Right cardiac atrium (tissue), 5 donors: ENCODE results near the gene SELENOV. TPM values are rescaled to one million over a fixed set of nuclear protein-coding genes. Genes with fewer than 3 reads are reported as not detected.

Experiments used
- ATAC-seq, 2 donors: fragments of 200-7000 bp; cut with Tn5 transposase; one replicate each; pipeline versions ENCODE4 v1.8.0 to v1.9.1; 2020; ENCODE audit warnings: moderate library complexity in 2 of 2, mild to moderate bottlenecking in 1 of 2
- DNase-seq, 3 donors: peaks; one replicate each; pipeline ENCODE4 v3.0.0-alpha.2; 2020
- H3K27ac ChIP-seq: one replicate; pipeline ENCODE4 v1.5.1; 2013; ENCODE audit warnings: mild to moderate bottlenecking, low read length, control low read depth, moderate library complexity
- H3K27me3 ChIP-seq: one replicate; pipeline ENCODE4 v1.6.1; 2013; ENCODE audit not compliant: control insufficient read depth, insufficient read depth
- H3K4me1 ChIP-seq: one replicate; pipeline ENCODE4 v1.6.1; 2013; ENCODE audit warnings: low read length; ENCODE audit not compliant: control insufficient read depth, insufficient read depth
- H3K4me3 ChIP-seq: one replicate; pipeline ENCODE4 v1.5.1; 2013; ENCODE audit warnings: low read length, control low read depth
- H3K9me3 ChIP-seq: one replicate; pipeline ENCODE4 v1.6.1; 2013; ENCODE audit warnings: low read length; ENCODE audit not compliant: control insufficient read depth
- WGBS: extraction: QIAGEN DNeasy Blood & Tissue Kit; methylation state at CpG from one replicate; pipeline ENCODE4 v1.1.7; 2013; 5-methylcytosine and 5-hydroxymethylcytosine counted together
- intact Hi-C, 4 donors: fragments of 100-400 bp; cut with DNase I; formaldehyde crosslinking; loops; one replicate each; pipeline versions ENCODE4 v1.11.0 to v1.14.0; 2022 to 2023
- polyA plus RNA-seq: library from polyadenylated mRNA; stranded (reverse); fragments of 200-250 nt; gene quantifications from one replicate; pipeline ENCODE4 v1.2.3, GENCODE V29; 2013
- total RNA-seq, 4 donors: library from RNA; stranded (reverse); fragmentation: NEBNext Ultra II Directional; extraction: Animal tissue kit (Norgen Biotek cat#: 25700); gene quantifications; one replicate each; pipeline ENCODE4 v1.2.1, GENCODE V29; 2021
- donor health status: healthy with polysubstance abuse.
- donor health status: DM: no; HTN: yes; CAD: no.
- donor health status: DM: no; HTN: no; CAD: no.
- donor health status: DM: no; HTN: yes; CAD: no; lungs with severe emphysema.
- donor health status: DM: yes; HTN: yes; CAD: no.

Gene SELENOV
- total and polyA plus RNA-seq, 5 donors, result not detected

- H3K9me3 ChIP-seq, result no peaks in the 10 kb centered on the region
- intact Hi-C loops, result loop anchor here in 1 of 4 donors (5.0 kb wide), 1 partner anchor 114 kb away; no protein-coding TSS in a partner anchor
- no peak overlapping the region for H3K27ac ChIP-seq
- no peak for DNase-seq
- no peaks in the 10 kb centered on the region for H3K27me3 ChIP-seq
- ATAC-seq, result no peak
- no peak overlapping the region for H3K4me3 ChIP-seq
- WGBS, result 71% methylated on average over 6 of the region's 6 CpGs
- no peaks in the 10 kb centered on the region for H3K4me1 ChIP-seq
These were observed 43.7 kb downstream of the SELENOV start for GRCh38 chr19:39558624-39559117.

DNA sequence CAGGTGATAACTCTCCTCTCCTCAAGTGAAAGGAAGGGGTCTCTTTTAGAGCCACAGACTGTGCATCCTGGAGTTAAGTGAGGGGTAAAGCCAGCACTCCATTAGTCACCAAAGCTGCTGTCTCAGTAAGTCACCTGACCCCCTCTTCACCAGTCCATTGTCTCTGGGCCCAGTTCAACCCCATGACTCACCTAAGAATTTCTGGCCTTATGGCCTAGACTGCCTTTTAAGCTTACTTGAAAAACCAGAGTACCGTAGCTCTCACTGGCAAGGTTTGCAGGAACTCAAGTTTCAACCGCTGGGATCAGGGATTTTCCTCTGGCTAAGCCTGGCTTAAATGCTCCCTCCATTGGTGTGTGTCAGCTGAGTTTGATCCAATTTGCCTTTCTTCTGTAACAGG, 48.5 kb downstream of the SELENOV start:
- Histone ChIP-seq H3K4me1 (no peaks in the 10 kb centered on the region), H3K27me3 (no peaks in the 10 kb centered on the region), H3K9me3 (no peaks in the 10 kb centered on the region), H3K27ac (no peak overlapping the region), H3K4me3 (no peak overlapping the region)
- 70% methylated on average over 2 of the region's 2 CpGs for WGBS
- intact Hi-C loops, result no loop called here
- ATAC-seq, result no peak
- DNase-seq, result no peak

DNA sequence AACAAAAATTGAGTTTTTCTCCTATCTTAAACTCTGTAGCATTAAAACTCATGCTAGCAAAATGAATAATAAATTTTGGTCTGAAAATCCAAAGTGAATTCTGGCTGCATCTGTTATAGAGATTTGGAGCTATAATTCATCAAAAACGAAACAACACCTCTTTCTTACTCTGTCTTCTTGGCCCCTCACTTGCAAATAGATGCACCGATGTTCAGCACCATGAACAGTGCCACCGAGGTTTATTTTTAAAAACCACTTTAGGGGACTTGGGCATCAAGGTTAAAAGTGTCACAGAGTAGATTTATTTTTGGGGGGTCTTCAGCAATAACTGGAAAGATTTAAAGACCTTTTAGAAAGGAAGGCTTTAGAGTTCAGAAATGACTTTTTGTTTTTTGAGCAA, 51.1 kb downstream of the SELENOV start:
- WGBS, result 31% methylated on average over 3 of the region's 3 CpGs
- Histone ChIP-seq H3K27ac (no peak overlapping the region), H3K27me3 (no peaks in the 10 kb centered on the region), H3K4me3 (no peak overlapping the region), H3K9me3 (no peaks in the 10 kb centered on the region), H3K4me1 (no peaks in the 10 kb centered on the region)
- intact Hi-C loops, result no loop called here
- DNase-seq, result no peak
- ATAC-seq, result no peak

DNA sequence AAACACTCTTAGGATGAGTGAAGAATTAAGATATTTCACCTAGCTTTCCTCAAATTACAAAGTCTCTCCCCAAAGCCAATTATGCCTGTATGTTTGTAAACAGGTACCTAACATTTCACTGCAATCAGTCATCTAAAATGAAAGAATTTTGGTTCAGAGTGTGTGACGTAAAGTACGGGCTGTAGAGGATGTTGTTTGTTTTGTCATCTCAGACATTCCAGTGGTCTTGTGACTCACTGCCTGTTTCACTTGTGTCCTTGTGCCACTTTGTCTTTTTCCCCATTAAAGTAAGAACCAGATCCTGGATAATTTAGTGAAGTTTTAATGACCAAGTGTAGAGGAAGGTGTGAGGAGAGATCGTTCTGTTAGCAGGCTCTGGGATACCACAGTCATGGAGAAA, 53.7 kb downstream of the SELENOV start:
- Histone ChIP-seq H3K4me3 (no peak overlapping the region), H3K9me3 (no peaks in the 10 kb centered on the region), H3K27me3 (no peaks in the 10 kb centered on the region), H3K4me1 (no peaks in the 10 kb centered on the region), H3K27ac (no peak overlapping the region)
- WGBS, result 55% methylated on average over 3 of the region's 3 CpGs
- DNase-seq (no peak), ATAC-seq (no peak)
- intact Hi-C loops, result no loop called here

Other genes with a start within 250 kb of the SELENOV start
- gene IFNL2, start 246.7 kb upstream of the SELENOV start, total RNA-seq, result not detected
- not detected for gene IFNL2, start 246.7 kb upstream of the SELENOV start, polyA plus RNA-seq
- gene IFNL1, start 218.7 kb upstream of the SELENOV start, total RNA-seq, result not detected
- gene IFNL1, start 218.7 kb upstream of the SELENOV start, polyA plus RNA-seq, result not detected
- under 1 TPM; 0.33 to 0.96 (median 0.86) TPM for gene LRFN1, start 194.3 kb upstream of the SELENOV start, total RNA-seq
- gene LRFN1, start 194.3 kb upstream of the SELENOV start, polyA plus RNA-seq, result 0.63 TPM
- gene GMFG, start 179.1 kb upstream of the SELENOV start, total RNA-seq, result 10 to 100 TPM; 14.4 to 20.4 (median 17.9) TPM
- gene GMFG, start 179.1 kb upstream of the SELENOV start, polyA plus RNA-seq, result 20.2 TPM
- gene SAMD4B, start 172.7 kb upstream of the SELENOV start, total RNA-seq, result 10 to 100 TPM; 43.2 to 85.3 (median 55.1) TPM
- gene SAMD4B, start 172.7 kb upstream of the SELENOV start, polyA plus RNA-seq, result 71.5 TPM
- 10 to 100 TPM; 41.0 to 42.8 (median 41.3) TPM for gene PAF1, start 124.0 kb upstream of the SELENOV start, total RNA-seq
- 43.5 TPM for gene PAF1, start 124.0 kb upstream of the SELENOV start, polyA plus RNA-seq
- gene MED29, start 123.8 kb upstream of the SELENOV start, total RNA-seq, result 10 to 100 TPM; 25.1 to 31.8 (median 27.0) TPM
- 38.3 TPM for gene MED29, start 123.8 kb upstream of the SELENOV start, polyA plus RNA-seq
- gene ZFP36, start 108.3 kb upstream of the SELENOV start, total RNA-seq, result 100 to 1,000 TPM in 1 of 4 donors, 10 to 100 TPM in 3; 38.1 to 157 (median 56.4) TPM
- gene ZFP36, start 108.3 kb upstream of the SELENOV start, polyA plus RNA-seq, result 203 TPM
- gene PLEKHG2, start 102.5 kb upstream of the SELENOV start, total RNA-seq, result 10 to 100 TPM; 13.1 to 29.5 (median 20.1) TPM
- 11.3 TPM for gene PLEKHG2, start 102.5 kb upstream of the SELENOV start, polyA plus RNA-seq
- gene RPS16, start 79.2 kb upstream of the SELENOV start, total RNA-seq, result 1,000 to 10,000 TPM; 1,282 to 1,746 (median 1,468) TPM
- gene RPS16, start 79.2 kb upstream of the SELENOV start, polyA plus RNA-seq, result 1,560 TPM
- gene SUPT5H, start 69.6 kb upstream of the SELENOV start, total RNA-seq, result 10 to 100 TPM; 74.8 to 85.1 (median 80.1) TPM
- gene SUPT5H, start 69.6 kb upstream of the SELENOV start, polyA plus RNA-seq, result 68.8 TPM
- 10 to 100 TPM; 54.1 to 69.9 (median 61.4) TPM for gene TIMM50, start 34.3 kb upstream of the SELENOV start, total RNA-seq
- 73.7 TPM for gene TIMM50, start 34.3 kb upstream of the SELENOV start, polyA plus RNA-seq
- gene DLL3, start 16.2 kb upstream of the SELENOV start, total RNA-seq, result not detected
- 0.07 TPM for gene DLL3, start 16.2 kb upstream of the SELENOV start, polyA plus RNA-seq
- gene EID2B, start 17.7 kb downstream of the SELENOV start, total RNA-seq, result 1 to 10 TPM; 2.3 to 4.3 (median 3.3) TPM
- 2.8 TPM for gene EID2B, start 17.7 kb downstream of the SELENOV start, polyA plus RNA-seq
- gene EID2, start 25.0 kb downstream of the SELENOV start, total RNA-seq, result 10 to 100 TPM; 12.3 to 15.0 (median 13.5) TPM
- gene EID2, start 25.0 kb downstream of the SELENOV start, polyA plus RNA-seq, result 14.3 TPM
- not detected for gene LGALS13, start 87.4 kb downstream of the SELENOV start, total RNA-seq
- gene LGALS13, start 87.4 kb downstream of the SELENOV start, polyA plus RNA-seq, result not detected
- not detected for gene LGALS16, start 140.8 kb downstream of the SELENOV start, total RNA-seq
- not detected for gene LGALS16, start 140.8 kb downstream of the SELENOV start, polyA plus RNA-seq
- not detected for gene LGALS14, start 189.3 kb downstream of the SELENOV start, total RNA-seq
- not detected for gene LGALS14, start 189.3 kb downstream of the SELENOV start, polyA plus RNA-seq
- not detected for gene CLC, start 222.9 kb downstream of the SELENOV start, total RNA-seq
- gene CLC, start 222.9 kb downstream of the SELENOV start, polyA plus RNA-seq, result not detected